Astrocyte of the spinal cord (primary cell): ENCODE results near the gene ALS2.
"Not testable (repeated sequence)": the region's sequence is repeated elsewhere in the genome, so short reads cannot be mapped to it uniquely, and the experiment has no call there.

Source experiments
- DNase-seq: peaks from one replicate; pipeline ENCODE4 v3.0.0; 2011; ENCODE audit warnings: low read depth, low spot score
- H3K4me3 ChIP-seq: 2 replicates; pipeline ENCODE4 v1.5.1; 2011; ENCODE audit warnings: low read depth, mild to moderate bottlenecking, low read length, moderate library complexity
- in situ Hi-C: cut with HindIII; loops from 2 replicates; pipeline ENCODE4 v1.10.0; 2017; ENCODE audit warnings: low sequenced_read_pairs
- TF ChIP-seq, protein P1 (sequence below): IDR thresholded peaks from 2 replicates; pipeline ENCODE4 v1.5.1; 2012; ENCODE audit warnings: low read depth, mild to moderate bottlenecking, low read length, inconsistent platforms

Gene ALS2

DNA sequence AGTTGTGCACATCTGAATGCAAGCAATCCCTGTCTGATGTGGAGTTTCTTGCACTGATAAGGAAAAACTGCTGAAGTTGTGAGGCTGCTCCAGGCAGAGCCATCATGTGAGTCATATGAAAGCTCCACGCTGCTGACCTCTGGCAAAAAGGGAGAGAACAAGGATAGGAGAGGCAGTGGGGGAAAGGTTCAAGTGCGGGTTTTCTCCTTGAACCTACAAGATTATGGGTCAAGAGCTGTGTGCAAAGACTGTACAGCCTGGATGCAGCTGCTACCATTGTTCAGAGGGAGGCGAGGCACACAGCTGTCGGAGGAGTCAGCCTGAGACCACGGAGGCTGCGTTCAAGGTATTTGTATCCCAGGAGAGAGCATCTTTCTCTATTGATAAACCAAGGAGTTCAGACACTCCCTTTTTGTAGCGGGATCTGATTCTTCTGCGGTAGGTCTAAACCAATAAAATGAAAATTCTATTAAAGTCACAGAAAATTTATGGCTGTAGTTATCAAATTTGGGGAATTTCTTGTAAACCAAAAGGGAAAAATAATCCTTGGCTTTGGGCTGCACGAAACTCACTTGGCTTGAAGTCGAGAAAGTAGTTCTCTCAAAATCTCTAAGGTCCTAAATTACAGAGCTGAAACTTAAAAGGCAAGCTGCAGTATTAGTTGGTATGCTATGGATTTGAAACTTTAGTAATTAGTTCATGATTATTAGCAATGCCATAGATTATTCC, 25.9 kb upstream of the ALS2 start, which contains the start of gene CDK15:
Gene CDK15 (plus strand): TSS at position 96 of the 729 bp plus-strand sequence. CDS start 128 bp downstream, at position 224.
- H3K4me3 ChIP-seq = no peak within 1 kb of the TSS
- TF ChIP-seq, protein P1, sequence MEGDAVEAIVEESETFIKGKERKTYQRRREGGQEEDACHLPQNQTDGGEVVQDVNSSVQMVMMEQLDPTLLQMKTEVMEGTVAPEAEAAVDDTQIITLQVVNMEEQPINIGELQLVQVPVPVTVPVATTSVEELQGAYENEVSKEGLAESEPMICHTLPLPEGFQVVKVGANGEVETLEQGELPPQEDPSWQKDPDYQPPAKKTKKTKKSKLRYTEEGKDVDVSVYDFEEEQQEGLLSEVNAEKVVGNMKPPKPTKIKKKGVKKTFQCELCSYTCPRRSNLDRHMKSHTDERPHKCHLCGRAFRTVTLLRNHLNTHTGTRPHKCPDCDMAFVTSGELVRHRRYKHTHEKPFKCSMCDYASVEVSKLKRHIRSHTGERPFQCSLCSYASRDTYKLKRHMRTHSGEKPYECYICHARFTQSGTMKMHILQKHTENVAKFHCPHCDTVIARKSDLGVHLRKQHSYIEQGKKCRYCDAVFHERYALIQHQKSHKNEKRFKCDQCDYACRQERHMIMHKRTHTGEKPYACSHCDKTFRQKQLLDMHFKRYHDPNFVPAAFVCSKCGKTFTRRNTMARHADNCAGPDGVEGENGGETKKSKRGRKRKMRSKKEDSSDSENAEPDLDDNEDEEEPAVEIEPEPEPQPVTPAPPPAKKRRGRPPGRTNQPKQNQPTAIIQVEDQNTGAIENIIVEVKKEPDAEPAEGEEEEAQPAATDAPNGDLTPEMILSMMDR = no peak
- DNase-seq = peak; percentile 55
- in situ Hi-C loops = no loop called here

DNA sequence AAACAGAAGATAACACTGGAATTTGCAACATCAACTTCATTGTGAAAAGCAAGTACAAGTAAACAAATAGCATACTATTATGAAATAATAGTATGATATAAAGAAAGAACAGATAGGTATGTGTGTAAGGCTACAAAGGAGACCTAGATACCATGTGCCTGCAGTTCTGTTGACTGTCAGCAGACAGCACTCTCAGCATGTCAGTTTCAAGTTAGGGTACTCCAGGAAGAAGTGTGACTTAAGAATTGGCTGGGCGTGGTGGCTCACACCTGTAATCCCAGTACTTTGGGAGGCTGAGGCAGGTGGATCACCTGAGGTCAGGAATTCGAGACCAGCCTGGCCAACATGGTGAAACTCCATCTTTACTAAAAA, 18.2 kb upstream of the ALS2 start:
- DNase-seq = peak; percentile 70
- TF ChIP-seq, protein P1 = peak; percentile 76
- in situ Hi-C loops, H3K4me3 ChIP-seq: not testable (repeated sequence)

DNA sequence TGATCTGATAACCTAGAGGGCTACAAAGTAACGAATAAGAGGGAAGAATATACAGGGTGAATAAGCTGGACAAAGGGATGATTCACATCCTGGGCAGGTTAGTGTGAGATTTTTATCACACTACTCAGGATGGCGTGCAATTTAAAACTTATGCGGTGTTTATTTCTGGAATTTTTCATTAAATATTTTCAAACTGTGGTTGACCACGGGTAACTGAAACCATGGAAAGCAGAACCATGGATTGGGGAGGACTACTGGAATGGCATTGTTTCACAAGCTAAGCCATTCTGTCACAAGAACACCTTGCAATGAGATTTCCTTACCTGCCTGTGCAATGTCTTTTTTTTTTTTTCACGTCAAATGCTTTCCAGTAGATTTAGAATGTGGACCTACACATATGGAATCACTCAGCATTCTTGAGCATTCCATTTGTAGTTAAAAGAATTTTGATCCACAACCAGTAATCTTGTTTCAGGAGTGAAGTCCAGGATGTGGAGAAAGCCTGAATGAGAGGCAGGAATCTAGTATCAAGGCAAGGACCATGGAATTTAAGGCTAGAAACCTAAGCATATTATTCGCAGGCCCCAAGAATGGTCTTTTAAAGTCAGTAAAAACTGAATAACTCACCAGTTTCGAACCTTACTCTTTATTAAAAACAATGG, 17.6 kb upstream of the ALS2 start:
- peak; percentile 95 for DNase-seq
- in situ Hi-C loops = no loop called here
- TF ChIP-seq, protein P1 = no peak
- H3K4me3 ChIP-seq = no peak overlapping the region

GRCh38 chr2:201797175-201797840, 16.6 kb upstream of the ALS2 start:
- TF ChIP-seq, protein P1 = no peak
- in situ Hi-C loops = no loop called here
- H3K4me3 ChIP-seq = no peak overlapping the region
- DNase-seq = peak; percentile 89

- no peak overlapping the region for H3K4me3 ChIP-seq
- TF ChIP-seq, protein P1 = no peak
- in situ Hi-C loops = no loop called here
- DNase-seq = no peak
Observed at GRCh38 chr2:201796478-201796865, 15.7 kb upstream of the ALS2 start.

GRCh38 chr2:201795607-201796477, 15.1 kb upstream of the ALS2 start:
- in situ Hi-C loops = no loop called here
- peak; percentile 72 for DNase-seq
- no peak overlapping the region for H3K4me3 ChIP-seq
- TF ChIP-seq, protein P1 = peak; percentile 78
